ENCODE data around the gene JARID2. TPM values are rescaled to one million over a fixed set of nuclear protein-coding genes. Genes with fewer than 3 reads are reported as not detected.

JARID2 gene
- total and polyA plus RNA-seq, 2 of the 8 experiments (the other 6 are each of a cell fraction or from before 2014, with no cell fraction given): 60.1 to 239 TPM

- peaks cover 47 to 68% of the 10 kb centered on the region in 2 experiments for H4K20me1 ChIP-seq (replicated peaks in 1 of 2; ENCODE audit: control insufficient read depth in 1 of 2, insufficient read depth in 2 of 2, low read length in 2 of 2)
- FAIRE-seq: no peak
- no peak overlapping the region for H2BK15ac ChIP-seq (ENCODE audit: low read length)
- peaks cover 3 to 34% (median 14%) of the 10 kb centered on the region in 4 experiments; a peak in 6 of 7 replicates for H3K4me1 ChIP-seq (replicated peaks in 1 of 4; ENCODE audit: control insufficient read depth in 3 of 4, insufficient read depth in 4 of 4, low read length in 3 of 4)
- H2BK12ac ChIP-seq (ENCODE audit: low read depth, low read length): no peak overlapping the region
- H3K23me2 ChIP-seq (ENCODE audit: low read depth, low read length): no peaks in the 10 kb centered on the region; the same call in 1 of the 2 replicates
- POLR2A ChIA-PET (ENCODE audit: partially characterized antibody): no interaction called here
- peaks cover 8% of the 10 kb centered on the region; the same call in 1 of the 2 replicates for H3K79me1 ChIP-seq (ENCODE audit: low read depth, low read length)
- no peak overlapping the region for H3K4me2 ChIP-seq (ENCODE audit: insufficient read depth in 1 of 2, low read depth in 2 of 2, low read length in 2 of 2)
- no peaks in the 10 kb centered on the region for H3K27me3 ChIP-seq (replicated peaks in 1 of 4; ENCODE audit: control insufficient read depth in 3 of 4, extremely low read depth in 1 of 4, insufficient read depth in 3 of 4, low read length in 3 of 4)
- CTCF ChIA-PET (ENCODE audit: partially characterized antibody): interaction anchor here (0.9 to 1.0 kb wide), 2 partner anchors 35 to 191 kb away, joined by 3 to 4 read pairs; no protein-coding TSS in a partner anchor
- H3K9ac ChIP-seq (replicated peaks in 1 of 4; ENCODE audit: extremely low read depth in 1 of 4, low read depth in 3 of 4, low read length in 3 of 4): no peak overlapping the region
- H3K9me3 ChIP-seq (ENCODE audit: insufficient read depth in 2 of 2, low read depth in 1 of 2, low read length in 1 of 2): no peaks in the 10 kb centered on the region
- H2BK5ac ChIP-seq (ENCODE audit: low read depth, low read length): no peak overlapping the region
- H3K14ac ChIP-seq (ENCODE audit: insufficient read length): no peak overlapping the region
- H2AK5ac ChIP-seq (ENCODE audit: low read depth, low read length): no peak overlapping the region
- H3K36me3 ChIP-seq (ENCODE audit: control insufficient read depth in 2 of 4, insufficient read depth in 4 of 4, low read length in 3 of 4): peaks cover 0 to 21% (median 6%) of the 10 kb centered on the region in 4 experiments; a peak in 5 of 8 replicates
- TF ChIP-seq SP4 (IDR thresholded peaks at IDR 0.05; ENCODE audit: low read length): no peak
- no peak for TF ChIP-seq GTF2F1 (IDR thresholded peaks at IDR 0.05; ENCODE audit: borderline replicate concordance, low read depth, low read length)
- no peak for TF ChIP-seq SUZ12 (IDR thresholded peaks at IDR 0.05; ENCODE audit: low read length)
- TF ChIP-seq SIRT6 (IDR thresholded peaks at IDR 0.05; ENCODE audit: low read length): no peak
- TF ChIP-seq ATF3 (IDR thresholded peaks at IDR 0.05; ENCODE audit: insufficient read depth, low read depth, low read length): no peak
- no peak for TF ChIP-seq SIX5 (IDR thresholded peaks at IDR 0.05; ENCODE audit: low read depth, low read length)
- no peak for TF ChIP-seq YY1 (IDR thresholded peaks at IDR 0.05; ENCODE audit: low read depth, low read length)
- no peak for TF ChIP-seq EZH2 (IDR thresholded peaks at IDR 0.05; ENCODE audit: low read depth, low read length, severe bottlenecking)
- no peak for TF ChIP-seq TEAD4 (IDR thresholded peaks at IDR 0.05; ENCODE audit: low read depth, low read length)
- TF ChIP-seq RNF2 (IDR thresholded peaks at IDR 0.05; ENCODE audit: borderline replicate concordance, low read depth, low read length, missing control alignments, poor library complexity, severe bottlenecking): no peak
- TF ChIP-seq SIN3A (conservative IDR thresholded peaks at IDR 0.05 in 1 of 2, IDR thresholded peaks at IDR 0.05 in 1 of 2; ENCODE audit: low read depth in 1 of 2, low read length in 2 of 2): no peak
- TF ChIP-seq TCF12 (IDR thresholded peaks at IDR 0.05; ENCODE audit: low read depth, low read length): no peak
- TF ChIP-seq HDAC6 (IDR thresholded peaks at IDR 0.05; ENCODE audit: low read depth, low read length): no peak
- no peak overlapping the region for H2AFZ ChIP-seq (ENCODE audit: low read length)
- no peak overlapping the region for H4K5ac ChIP-seq (ENCODE audit: insufficient read length, low read depth, low read length)
- no peak overlapping the region for H4K91ac ChIP-seq (replicated peaks; ENCODE audit: insufficient read length, low read length)
- no peak overlapping the region for H3K4ac ChIP-seq (replicated peaks; ENCODE audit: insufficient read length, low read depth, low read length)
- no peak overlapping the region for H3K4me3 ChIP-seq (ENCODE audit: extremely low read depth in 1 of 4, insufficient read depth in 2 of 4, low read depth in 3 of 4, low read length in 4 of 4)
- H4K8ac ChIP-seq (ENCODE audit: extremely low read depth, insufficient read depth, low read length): no peak overlapping the region
- no peak for DNase-seq (ENCODE audit: low read depth in 1 of 2, low spot score in 2 of 2)
- H3K23ac ChIP-seq (ENCODE audit: insufficient read length): no peak overlapping the region
- no peak overlapping the region for H3K18ac ChIP-seq (ENCODE audit: extremely low read depth, low read length)
- WGBS, 2 experiments (ENCODE audit: extremely low coverage in 1 of 2, insufficient coverage in 1 of 2, insufficient read length in 1 of 2, insufficient replicate concordance in 2 of 2, low coverage in 1 of 2, low lambda C conversion rate in 2 of 2, missing lambda C conversion rate in 1 of 2): 90% methylated on average over 14 of the region's 14 CpGs; no CpG with 5 or more reads in 1 of the 2 experiments
- no peak overlapping the region for H2BK20ac ChIP-seq (ENCODE audit: low read length)
- H3K79me2 ChIP-seq (ENCODE audit: control insufficient read depth in 1 of 2, insufficient read depth in 2 of 2, low read length in 2 of 2): peaks cover 11 to 99% of the 10 kb centered on the region in 2 experiments; a peak in 3 of 4 replicates
- H3K27ac ChIP-seq (ENCODE audit: low read depth, low read length): no peak overlapping the region
- H2BK120ac ChIP-seq (replicated peaks; ENCODE audit: low read depth, low read length): no peak overlapping the region
- no peak overlapping the region for H3K56ac ChIP-seq (replicated peaks; ENCODE audit: insufficient read length, low read depth, low read length)
Observed at GRCh38 chr6:15458021-15458459, 212.2 kb downstream of the JARID2 start.
